GM21737 (cell line): ENCODE data around the gene MINK1.
"Not testable (repeated sequence)": the region's sequence is repeated elsewhere in the genome, so short reads cannot be mapped to it uniquely, and the experiment has no call there.

Experiments used
- ATAC-seq: cut with Tn5 transposase; IDR thresholded peaks from one replicate; pipeline ENCODE4 v1.9.1; 2021; ENCODE audit warnings: mild to moderate bottlenecking, moderate library complexity; ENCODE audit not compliant: unreplicated experiment

MINK1 gene

DNA sequence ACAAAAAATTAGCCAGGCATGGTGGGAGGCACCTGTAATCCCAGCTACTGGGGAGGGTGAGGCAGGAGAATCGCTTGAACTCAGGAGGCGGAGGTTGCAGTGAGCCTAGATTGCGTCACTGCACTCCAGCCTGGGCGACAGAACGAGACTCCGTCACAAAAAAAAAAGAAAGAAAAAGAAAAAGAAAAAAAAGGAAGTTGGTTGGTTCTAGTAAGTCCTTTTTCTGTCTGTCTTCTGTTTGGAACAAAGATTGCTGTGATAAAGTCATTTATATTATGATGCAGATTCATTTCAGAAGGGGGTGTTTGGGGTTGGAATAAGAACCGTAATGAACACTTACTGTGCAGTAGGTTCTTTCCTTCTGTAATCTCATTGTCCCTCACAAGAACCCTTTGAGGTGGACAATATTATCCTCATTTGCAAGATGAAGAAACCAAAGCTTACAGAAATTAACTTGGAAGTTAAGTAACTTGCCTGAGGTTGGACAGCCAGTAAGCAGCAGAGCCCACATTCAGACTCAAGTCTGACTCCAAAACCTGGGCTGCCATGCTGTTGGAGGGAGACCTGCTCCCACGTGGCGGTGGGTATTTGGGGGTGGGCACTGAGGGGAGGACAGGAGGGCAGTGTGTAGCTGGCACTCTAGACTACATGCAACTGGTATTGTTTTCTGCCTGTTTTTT is 10.3 kb downstream of the MINK1 start:
- no peak for ATAC-seq

DNA sequence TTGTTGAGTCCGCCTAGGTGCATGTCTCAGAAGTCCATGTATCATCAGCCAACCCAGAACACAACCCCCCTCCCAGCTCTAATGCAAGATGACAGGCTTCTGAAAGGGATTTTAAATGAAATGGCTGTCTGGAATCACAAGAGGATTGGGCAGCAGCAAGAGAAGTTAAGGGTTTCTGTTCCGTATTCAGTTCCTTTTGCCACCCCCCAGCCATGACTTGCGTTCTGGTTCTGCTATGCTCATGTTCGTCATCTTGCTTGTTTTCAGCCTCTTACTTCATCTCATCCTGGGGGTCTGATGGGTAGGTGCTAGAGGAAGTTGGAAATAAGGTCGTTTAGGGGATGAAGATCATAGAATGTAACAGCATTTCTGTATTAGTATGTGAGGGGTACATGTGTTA is 12.0 kb downstream of the MINK1 start:
- ATAC-seq: no peak

DNA sequence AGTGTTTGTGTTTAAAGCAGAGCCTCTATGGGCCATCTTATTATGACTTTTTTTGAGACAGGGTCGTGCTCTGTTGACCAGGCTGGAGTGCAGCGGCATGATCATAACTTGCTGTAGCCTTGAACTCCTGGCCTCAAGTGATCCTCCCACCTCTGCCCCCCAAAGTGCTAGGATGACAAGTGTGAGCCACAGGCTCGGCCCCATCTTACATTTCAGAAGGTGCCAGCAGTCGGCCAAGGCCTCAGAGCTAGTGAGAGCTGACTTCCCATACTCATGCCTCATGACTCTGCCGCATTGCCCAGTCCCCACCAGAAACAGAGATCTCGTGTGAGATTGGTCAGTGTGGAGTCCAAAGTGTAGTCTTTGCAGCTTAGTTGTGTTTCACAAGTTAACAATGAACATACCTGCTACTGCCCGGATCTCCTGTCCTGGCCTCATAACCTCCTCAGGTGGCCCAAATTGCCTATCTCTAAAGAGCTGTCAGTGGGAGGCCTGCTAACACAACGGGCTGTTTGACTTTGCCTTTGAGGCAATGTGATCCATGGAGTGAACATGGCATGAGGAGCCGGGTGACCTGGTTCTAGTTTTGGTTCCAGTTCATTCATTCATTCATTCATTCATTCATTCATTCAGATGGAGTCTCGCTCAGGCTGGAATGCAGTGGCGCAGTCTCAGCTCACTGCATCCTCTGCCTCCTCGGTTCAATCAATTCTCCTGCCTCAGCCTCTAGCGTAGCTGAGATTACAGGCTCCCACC is 13.7 kb downstream of the MINK1 start:
- ATAC-seq: no peak

DNA sequence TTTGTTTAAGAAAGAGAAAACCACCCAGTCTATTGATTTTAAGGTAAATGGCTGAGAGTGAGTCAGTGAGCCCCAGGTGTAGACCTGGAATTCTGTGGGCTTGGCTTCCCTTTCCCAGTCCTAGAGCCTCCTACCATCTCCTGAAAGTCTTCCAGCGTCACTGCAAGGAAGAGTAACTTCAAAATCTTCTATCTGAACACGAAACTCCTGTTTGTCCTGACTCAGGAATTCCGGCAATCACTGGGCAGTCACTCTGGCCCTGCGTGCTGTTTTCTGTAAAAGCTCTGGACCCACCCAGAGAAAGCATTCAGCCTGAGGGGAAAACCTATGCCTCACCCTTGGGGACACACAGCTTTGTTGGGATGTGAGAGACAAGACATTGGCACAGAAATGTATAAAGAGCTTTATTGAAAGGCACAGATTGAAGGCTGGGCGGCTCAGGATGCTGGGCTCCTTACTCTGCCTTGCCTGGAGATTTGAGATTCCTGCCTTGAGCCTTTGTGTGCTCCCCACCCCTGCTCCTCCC is 15.9 kb downstream of the MINK1 start:
- no peak for ATAC-seq

DNA sequence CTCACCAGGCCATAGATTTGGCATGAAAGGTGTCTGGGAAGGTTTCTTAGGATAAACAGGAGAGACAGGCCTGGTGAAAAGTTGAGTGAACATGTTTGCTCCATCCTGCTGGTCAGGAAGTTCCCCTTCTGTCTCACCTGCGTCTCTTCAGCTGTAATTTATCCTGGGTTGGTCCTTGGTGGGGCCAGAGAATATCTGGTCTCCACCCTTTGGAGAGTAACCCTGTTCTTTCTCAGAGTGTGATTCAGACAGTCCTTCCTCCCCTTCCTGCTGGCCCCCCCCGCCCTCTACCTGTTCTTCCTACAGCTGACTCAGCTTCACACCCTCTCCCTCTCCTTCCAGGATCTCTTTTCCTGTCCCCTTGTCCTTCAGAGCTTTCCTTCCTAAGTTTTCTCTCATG is 17.1 kb downstream of the MINK1 start:
- ATAC-seq: no peak

- no peak for ATAC-seq
Observed at GRCh38 chr17:4851084-4851483, 17.9 kb downstream of the MINK1 start.

- no peak for ATAC-seq
Observed at GRCh38 chr17:4852567-4853207, 19.5 kb downstream of the MINK1 start.

GRCh38 chr17:4853208-4853671 is 20.1 kb downstream of the MINK1 start:
- no peak for ATAC-seq

GRCh38 chr17:4854111-4854681 is 21.1 kb downstream of the MINK1 start:
- ATAC-seq: no peak

GRCh38 chr17:4856271-4856936 is 23.3 kb downstream of the MINK1 start:
- no peak for ATAC-seq

GRCh38 chr17:4856937-4857314 is 23.8 kb downstream of the MINK1 start:
- no peak for ATAC-seq

DNA sequence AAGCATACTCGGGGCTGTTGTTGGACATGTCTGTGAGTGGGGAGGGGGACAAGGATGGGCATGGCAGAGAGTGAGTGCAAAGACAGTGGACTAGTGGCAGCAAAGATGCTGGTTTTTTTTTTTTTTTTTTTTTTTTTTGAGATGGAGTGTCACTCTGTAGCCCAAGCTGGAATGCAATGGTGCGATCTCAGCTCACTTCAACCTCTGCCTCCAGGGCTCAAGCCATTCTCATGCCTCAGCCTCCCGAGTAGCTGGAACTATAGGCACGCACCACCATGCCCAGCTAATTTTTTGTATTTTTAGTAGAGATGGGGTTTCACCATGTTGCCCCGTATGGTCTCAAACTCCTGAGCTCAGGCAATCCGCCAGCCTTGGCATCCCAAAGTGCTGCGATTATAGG is 24.2 kb downstream of the MINK1 start:
- ATAC-seq: not testable (repeated sequence)

- no peak for ATAC-seq
Observed at GRCh38 chr17:4858068-4858881, 25.1 kb downstream of the MINK1 start.

DNA sequence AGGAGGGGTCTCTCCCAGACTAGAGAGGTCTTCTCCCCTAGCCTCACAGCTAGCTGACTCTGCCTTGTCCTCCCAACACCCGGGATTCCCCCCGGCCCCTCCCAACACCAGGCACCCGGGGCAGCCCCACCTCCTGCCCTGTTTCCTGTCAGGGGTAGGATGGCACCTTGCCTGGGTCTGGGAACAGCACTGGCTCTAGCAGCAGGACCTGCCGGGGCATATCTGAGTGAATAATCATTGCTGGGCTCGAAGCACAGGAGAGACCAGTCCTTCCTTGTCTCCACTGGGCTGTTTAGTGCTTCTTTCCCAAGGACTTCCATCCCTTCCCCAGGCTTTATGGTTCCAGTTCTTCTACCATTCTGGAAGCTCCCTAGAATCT is 25.7 kb downstream of the MINK1 start:
- ATAC-seq: no peak

DNA sequence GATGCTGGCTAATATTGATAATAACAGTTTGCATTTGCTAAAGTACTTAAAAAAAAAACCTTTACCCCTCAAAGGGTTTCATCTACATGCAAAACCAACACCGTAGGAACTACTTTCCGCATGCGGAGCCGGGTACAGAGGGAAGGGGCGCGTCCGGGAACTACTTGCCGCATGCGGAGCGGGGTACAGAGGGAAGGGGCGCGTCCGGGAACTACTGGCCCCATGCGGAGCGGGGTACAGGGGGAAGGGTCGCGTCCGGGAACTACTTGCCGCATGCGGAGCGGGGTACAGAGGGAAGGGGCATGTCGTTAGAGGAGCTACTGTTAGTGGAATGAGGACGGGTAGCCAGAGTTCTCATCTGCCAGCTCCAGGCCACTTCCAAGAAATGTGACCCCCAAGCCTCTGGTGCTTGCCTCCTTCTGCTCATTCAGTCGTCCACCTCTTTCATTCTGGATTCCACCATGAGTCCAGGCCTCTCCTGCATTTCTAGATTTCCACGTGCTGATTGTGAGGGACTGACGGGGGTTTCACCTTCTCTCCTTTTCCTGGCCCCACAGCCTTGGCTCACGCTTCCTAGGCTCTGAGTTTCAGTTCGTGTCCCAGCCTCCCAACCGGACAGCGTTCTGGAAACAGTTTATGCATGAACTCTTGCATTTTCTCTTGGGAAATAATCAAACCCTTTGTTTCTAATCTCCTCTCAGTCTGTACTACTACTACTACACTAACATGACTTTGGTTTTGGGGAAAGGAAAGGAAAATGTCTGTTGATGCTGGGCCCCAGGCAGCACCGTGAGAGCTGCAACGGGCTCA is 26.9 kb downstream of the MINK1 start:
- ATAC-seq: no peak

- no peak for ATAC-seq
Observed at GRCh38 chr17:4860651-4861050, 27.5 kb downstream of the MINK1 start.

DNA sequence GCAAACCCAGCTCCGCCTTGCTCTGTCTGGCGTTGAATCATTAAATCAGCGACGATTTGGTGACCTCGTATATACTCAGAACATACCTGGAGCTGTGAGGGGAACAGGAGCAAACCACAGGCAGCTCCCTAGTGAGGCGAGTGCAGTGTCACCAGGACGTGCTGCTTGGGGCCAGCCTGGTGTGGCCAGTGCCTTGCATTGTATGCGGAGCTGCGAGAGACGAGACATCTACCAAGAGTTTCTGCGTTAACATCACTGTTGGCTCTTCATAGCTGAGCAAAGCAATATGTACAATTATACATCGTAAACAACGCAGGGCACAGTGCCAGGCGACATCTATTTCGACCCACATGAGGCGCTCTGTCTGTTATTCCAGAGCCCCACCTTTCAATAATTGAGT is 27.9 kb downstream of the MINK1 start:
- ATAC-seq: no peak

DNA sequence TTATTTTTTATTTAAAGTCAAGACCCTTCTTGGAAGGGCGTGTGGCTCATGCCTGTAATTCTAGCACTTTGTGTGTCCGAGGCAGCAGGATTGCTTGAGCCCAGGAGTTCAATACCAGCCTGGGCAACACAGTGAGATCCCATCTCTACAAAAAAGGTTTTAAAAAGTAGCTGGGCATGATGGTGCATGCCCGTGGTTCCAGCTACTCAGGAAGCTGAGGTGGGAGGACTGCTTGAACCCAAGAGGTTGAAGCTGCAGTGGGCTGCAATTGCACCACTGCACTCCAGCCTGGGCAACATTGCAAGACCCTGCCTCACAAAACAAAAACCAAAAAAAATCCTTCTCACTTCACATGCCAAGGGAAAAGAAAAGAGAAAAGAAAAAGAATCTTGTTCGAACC is 29.6 kb downstream of the MINK1 start:
- ATAC-seq: no peak

DNA sequence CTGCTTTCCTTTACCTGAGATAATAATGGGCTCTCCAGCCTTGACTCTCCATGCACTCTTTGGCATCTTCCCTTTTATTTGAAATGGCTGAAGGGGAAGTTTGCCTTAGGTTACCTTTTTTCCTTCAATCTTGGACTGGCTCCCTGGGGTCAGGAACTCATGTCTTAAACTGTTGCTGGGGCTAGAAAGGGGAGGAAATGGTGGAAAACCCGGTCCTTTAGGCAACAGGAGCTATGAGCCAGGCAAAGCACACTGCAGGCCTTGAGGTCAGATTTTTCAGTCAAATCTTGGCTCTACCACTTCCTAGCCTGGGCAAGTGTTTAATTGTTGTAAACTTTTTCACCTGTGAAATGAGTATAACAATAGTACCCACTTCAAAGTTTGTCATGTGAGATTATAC is 30.2 kb downstream of the MINK1 start:
- no peak for ATAC-seq
